GM12874 (cell line): ENCODE measurements around the gene THRB.

Experiments used
- TF ChIP-seq, protein P1 (sequence below): IDR thresholded peaks from 2 replicates; pipeline ENCODE4 v1.5.1; 2011; ENCODE audit warnings: low read depth, mild to moderate bottlenecking, control low read depth, low read length, moderate library complexity; ENCODE audit not compliant: insufficient read depth

THRB gene

DNA sequence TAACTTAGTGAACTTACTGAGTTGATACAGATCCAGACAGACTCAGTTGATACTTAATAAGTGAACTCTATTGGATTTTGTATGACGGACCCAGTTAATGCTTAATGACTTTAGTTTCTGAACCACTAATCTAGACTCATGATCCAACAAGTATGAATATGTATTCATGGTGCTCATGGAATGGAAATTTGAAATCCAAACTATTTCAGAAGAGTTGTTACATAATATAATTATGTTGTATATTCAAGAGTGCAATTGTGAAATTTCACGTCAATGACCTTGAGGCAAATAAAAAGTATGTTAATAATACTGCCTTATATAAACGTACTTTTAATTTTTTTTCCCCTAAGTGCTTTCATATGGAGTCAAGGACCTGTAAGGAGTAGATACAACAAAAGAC lies 78.8 kb downstream of the THRB start:
- TF ChIP-seq, protein P1, sequence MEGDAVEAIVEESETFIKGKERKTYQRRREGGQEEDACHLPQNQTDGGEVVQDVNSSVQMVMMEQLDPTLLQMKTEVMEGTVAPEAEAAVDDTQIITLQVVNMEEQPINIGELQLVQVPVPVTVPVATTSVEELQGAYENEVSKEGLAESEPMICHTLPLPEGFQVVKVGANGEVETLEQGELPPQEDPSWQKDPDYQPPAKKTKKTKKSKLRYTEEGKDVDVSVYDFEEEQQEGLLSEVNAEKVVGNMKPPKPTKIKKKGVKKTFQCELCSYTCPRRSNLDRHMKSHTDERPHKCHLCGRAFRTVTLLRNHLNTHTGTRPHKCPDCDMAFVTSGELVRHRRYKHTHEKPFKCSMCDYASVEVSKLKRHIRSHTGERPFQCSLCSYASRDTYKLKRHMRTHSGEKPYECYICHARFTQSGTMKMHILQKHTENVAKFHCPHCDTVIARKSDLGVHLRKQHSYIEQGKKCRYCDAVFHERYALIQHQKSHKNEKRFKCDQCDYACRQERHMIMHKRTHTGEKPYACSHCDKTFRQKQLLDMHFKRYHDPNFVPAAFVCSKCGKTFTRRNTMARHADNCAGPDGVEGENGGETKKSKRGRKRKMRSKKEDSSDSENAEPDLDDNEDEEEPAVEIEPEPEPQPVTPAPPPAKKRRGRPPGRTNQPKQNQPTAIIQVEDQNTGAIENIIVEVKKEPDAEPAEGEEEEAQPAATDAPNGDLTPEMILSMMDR: no peak

DNA sequence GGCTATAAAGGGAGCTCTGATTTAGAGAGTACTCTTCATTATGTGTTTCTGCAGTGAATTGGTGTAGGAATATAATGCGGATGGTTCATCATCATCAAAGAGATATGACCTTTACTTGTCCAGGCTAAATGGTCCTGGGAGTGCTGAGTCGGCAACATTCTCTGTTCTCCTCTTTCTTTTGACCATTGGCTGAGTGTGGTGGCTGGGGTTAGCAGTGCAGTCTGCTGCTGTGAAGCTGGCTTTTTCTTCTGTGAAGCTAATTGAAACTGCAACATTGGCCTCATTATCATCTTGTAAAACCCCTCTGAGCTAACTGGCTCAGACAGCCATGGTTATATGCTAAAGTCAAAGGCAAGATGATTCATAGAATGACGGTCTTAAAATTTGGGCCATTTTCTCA lies 83.8 kb downstream of the THRB start:
- TF ChIP-seq, protein P1: no peak

DNA sequence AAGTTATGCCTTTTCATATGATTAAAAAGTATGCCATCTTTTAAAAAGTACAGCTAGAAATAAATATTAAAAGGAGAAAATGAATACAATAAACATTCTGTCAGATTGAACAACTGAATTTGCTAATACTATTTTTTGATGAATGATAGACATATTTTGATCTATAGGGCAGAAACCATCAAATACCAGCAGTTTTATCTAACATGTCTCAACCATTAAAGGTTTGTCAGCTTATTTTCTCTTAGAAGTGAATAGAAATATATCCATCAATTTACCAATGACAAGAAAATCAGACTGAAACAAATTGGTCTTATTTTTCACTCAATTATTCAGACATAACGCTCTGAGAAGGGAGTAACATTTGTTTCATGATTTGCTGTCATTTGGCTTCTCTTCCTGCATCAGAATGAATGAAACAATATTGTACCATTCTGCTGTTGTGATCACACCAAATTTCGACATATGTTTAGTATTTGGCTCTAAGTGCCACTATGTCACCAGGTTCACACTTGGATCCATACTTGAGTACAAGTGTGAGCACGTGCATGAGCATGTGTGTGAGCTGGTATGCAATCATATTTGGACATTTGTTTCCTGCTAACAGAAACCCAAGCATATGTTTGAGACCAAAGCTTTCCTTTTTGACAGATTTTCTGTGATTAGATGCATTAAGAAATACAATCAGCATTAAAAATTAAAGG lies 86.5 kb downstream of the THRB start:
- TF ChIP-seq, protein P1: no peak

DNA sequence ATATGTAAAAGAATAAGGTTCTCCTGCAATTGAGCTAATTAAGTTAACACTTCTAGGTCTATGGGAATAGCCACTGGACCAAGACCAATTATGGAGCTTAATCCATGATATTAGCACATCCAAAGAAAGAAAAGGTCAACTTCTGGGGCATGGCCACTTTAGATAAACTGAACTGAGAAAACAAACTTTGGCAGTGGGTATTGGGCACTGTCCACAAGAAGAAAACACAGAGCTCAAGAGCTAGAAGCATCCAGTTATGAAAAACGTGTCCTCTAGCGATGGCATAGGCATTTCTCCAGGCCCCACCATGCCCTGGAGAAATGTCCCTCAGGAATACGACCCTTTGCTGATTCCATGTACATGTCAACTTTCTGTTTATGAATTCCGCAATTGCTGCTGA lies 87.8 kb downstream of the THRB start:
- TF ChIP-seq, protein P1: no peak

DNA sequence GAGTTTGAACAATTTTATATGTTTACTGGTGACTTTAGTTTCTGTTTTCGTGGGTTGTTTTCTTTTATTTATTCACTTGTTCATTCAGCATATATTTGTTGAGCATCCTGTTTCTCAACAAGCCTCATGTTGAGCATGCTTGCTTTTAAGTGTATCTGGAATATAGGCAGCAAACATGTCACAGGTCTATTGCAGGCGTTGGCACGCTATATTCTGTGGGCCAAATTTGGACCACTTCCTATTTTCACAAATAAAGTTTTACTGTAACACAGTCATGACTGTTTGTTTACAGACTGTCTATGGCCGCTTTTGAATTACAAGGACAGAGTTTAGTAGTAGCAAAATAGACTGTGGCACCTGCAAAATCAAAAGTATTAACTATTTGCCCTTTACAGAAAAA lies 89.6 kb downstream of the THRB start:
- TF ChIP-seq, protein P1: no peak

DNA sequence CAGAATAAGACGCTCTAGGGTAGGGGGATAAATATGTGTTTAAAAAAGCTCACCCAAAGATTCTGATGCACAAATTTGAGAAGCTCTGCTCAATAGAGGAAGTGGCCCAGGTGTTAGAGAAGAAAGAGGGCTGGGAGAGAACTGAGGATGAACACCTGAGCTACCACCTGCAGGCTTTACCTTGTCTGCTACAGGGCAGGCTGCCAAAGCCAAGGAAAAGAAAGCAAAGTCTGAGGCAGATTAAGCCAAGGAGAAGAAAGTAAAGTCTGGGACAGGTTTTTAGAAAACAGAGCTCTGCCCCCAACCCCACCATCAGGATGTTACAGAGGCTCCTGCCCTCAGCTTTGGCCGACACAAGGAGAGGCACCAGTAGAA lies 92.9 kb downstream of the THRB start:
- TF ChIP-seq, protein P1: no peak

DNA sequence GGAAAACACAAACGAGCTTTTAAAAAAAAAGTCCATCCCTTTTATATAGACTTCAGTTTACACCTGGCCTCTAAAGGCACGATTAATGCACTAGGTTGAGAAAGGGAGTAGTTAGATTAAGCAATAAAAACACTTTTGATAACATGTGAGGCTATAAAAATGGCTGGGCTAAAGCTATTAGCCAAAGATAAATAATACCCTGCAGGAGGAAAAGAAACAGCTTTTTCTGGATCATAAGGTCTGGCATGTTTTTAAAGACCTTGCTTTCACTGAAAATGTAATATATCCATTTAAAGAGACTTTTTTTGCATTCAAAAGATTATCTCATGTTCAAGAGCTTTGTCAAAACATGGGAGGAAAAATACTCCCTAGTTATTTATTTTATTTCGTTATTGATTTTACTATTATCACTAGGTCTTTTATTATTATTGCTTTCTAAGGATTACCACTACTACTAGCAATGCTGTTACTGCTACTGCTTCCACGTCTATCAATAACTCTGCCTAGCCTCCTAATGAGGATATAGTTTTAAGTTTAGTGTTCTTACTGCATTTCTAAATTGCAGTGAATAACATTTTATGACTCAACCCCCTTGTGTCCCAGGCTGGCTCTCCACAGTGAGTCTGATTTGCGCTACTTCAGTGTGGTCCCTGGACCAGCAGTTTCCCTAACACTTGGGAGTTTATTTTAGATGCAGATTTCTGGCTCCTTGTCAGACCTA lies 93.4 kb downstream of the THRB start:
- TF ChIP-seq, protein P1: no peak
